ENCODE data around the gene TEN1. TPM values are rescaled to one million over a fixed set of nuclear protein-coding genes. Genes with fewer than 3 reads are reported as not detected.

TEN1 gene
- total and polyA plus RNA-seq, 4 donors, result 12.0 to 30.0 (median 16.5) TPM

- Histone ChIP-seq H3K4me3 (ENCODE audit: low read depth in 1 of 3, low read length in 3 of 3) (no peak overlapping the region), H3K9me3 (ENCODE audit: control insufficient read depth in 4 of 4, low read length in 3 of 4) (no peaks in the 10 kb centered on the region), H3K27me3 (ENCODE audit: control insufficient read depth in 4 of 4, insufficient read depth in 4 of 4, low read length in 3 of 4) (no peaks in the 10 kb centered on the region), H3K36me3 (ENCODE audit: control insufficient read depth in 4 of 4, insufficient read depth in 3 of 4, low read depth in 1 of 4, low read length in 3 of 4) (no peaks in the 10 kb centered on the region), H3K4me1 (ENCODE audit: control insufficient read depth in 4 of 4, insufficient read depth in 4 of 4, low read length in 3 of 4) (no peaks in the 10 kb centered on the region), H3K27ac (ENCODE audit: low read depth in 1 of 2, low read length in 2 of 2) (no peak overlapping the region), H3K9ac (ENCODE audit: low read depth in 1 of 2, low read length in 2 of 2) (no peak overlapping the region)
- DNase-seq (ENCODE audit: low spot score), result no peak
- TF ChIP-seq ZBTB33 (IDR thresholded peaks at IDR 0.05) (no peak), YY1 (IDR thresholded peaks at IDR 0.05) (no peak), CTCF (IDR thresholded peaks at IDR 0.05; ENCODE audit: low read depth, low read length, missing input control) (no peak), REST (IDR thresholded peaks at IDR 0.05) (no peak), NR2F2 (IDR thresholded peaks at IDR 0.05) (no peak), FOXA1 (IDR thresholded peaks at IDR 0.05) (no peak), GABPA (IDR thresholded peaks at IDR 0.05 in 1 of 2, conservative IDR thresholded peaks at IDR 0.05 in 1 of 2) (no peak), HNF4A (conservative IDR thresholded peaks at IDR 0.05) (no peak), RAD21 (IDR thresholded peaks at IDR 0.05) (no peak), FOXA2 (IDR thresholded peaks at IDR 0.05) (no peak), ATF3 (IDR thresholded peaks at IDR 0.05) (no peak), EGR1 (IDR thresholded peaks at IDR 0.05; ENCODE audit: low read depth in 2 of 2) (no peak), RXRA (IDR thresholded peaks at IDR 0.05) (no peak), MAX (IDR thresholded peaks at IDR 0.05) (no peak), HNF4G (IDR thresholded peaks at IDR 0.05) (no peak), TAF1 (conservative IDR thresholded peaks at IDR 0.05) (no peak), SP1 (IDR thresholded peaks at IDR 0.05) (no peak), JUND (IDR thresholded peaks at IDR 0.05) (no peak)
- 92% methylated on average over 4 of the region's 4 CpGs for WGBS
Measured at GRCh38 chr17:75933808-75934207, 45.2 kb upstream of the TEN1 start.

Measured in liver (tissue), 9 donors.